Kidney (tissue), 14 donors: ENCODE measurements around the gene KRT1. TPM values are rescaled to one million over a fixed set of nuclear protein-coding genes. Genes with fewer than 3 reads are reported as not detected.

Experiments used
- DNase-seq, 5 donors: peaks; one replicate each; pipeline ENCODE4 v3.0.0-alpha.2; 2013 to 2020
- FAIRE-seq: peaks from 2 replicates; lab custom pipeline; 2012; peaks lifted over from hg19 to GRCh38; lab: Jason Lieb, UNC
- H3K27ac ChIP-seq, 2 donors: one replicate each; pipeline ENCODE4 v1.7.0; 2013; ENCODE audit warnings: low read depth in 2 of 2, low read length in 2 of 2, inconsistent platforms in 1 of 2
- H3K27me3 ChIP-seq: one replicate; pipeline ENCODE4 v1.7.1; 2013; ENCODE audit warnings: low read length, inconsistent platforms; ENCODE audit not compliant: control insufficient read depth, insufficient read depth
- H3K36me3 ChIP-seq, 3 donors: one replicate each; pipeline versions ENCODE4 v1.7.0 to v1.7.1; 2013; ENCODE audit warnings: low read length in 3 of 3, control low read depth in 1 of 3, inconsistent platforms in 1 of 3; ENCODE audit not compliant: insufficient read depth in 3 of 3, control insufficient read depth in 2 of 3
- H3K4me1 ChIP-seq, 3 donors: one replicate each; pipeline versions ENCODE4 v1.7.0 to v1.7.1; 2013; ENCODE audit warnings: low read length in 3 of 3, inconsistent platforms in 1 of 3, low read depth in 1 of 3; ENCODE audit not compliant: control insufficient read depth in 2 of 3, insufficient read depth in 2 of 3
- H3K4me3 ChIP-seq, 3 donors: one replicate each; pipeline versions ENCODE4 v1.7.0 to v1.8.1; 2013; ENCODE audit warnings: low read length in 3 of 3, control low read depth in 1 of 3, inconsistent platforms in 1 of 3
- H3K9ac ChIP-seq, 3 donors: one replicate each; pipeline versions ENCODE4 v1.7.0 to v1.7.1; 2013; ENCODE audit warnings: low read length in 3 of 3, control low read depth in 1 of 3, inconsistent platforms in 1 of 3
- H3K9me3 ChIP-seq, 3 donors: one replicate each; pipeline versions ENCODE4 v1.7.0 to v1.7.1; 2013; ENCODE audit warnings: low read length in 3 of 3, control low read depth in 1 of 3, inconsistent platforms in 1 of 3; ENCODE audit not compliant: control insufficient read depth in 2 of 3, insufficient read depth in 1 of 3
- intact Hi-C: fragments of 100-400 bp; cut with DNase I; formaldehyde crosslinking; loops from one replicate; pipeline ENCODE4 v1.11.1; 2022
- polyA plus RNA-seq: library from polyadenylated mRNA; stranded (reverse); fragments of 350-450 nt; fragmentation: Illumina TruSeq; extraction: RNeasy Lipid Tissue Mini Kit (QIAGEN cat#74804); gene quantifications from one replicate; pipeline ENCODE4 v1.2.3, GENCODE V29; 2014; ENCODE audit warnings: low read depth, low replicate concordance; ENCODE audit not compliant: insufficient read depth
- total RNA-seq: library from RNA; stranded (reverse); fragmentation: NEBNext Ultra II Directional; extraction: Animal tissue kit (Norgen Biotek cat#: 25700); gene quantifications from one replicate; pipeline ENCODE4 v1.2.1, GENCODE V29; 2021
- TF ChIP-seq, protein P1 (sequence below): IDR thresholded peaks from 3 replicates; pipeline ENCODE4 v1.5.1; 2012; ENCODE audit warnings: mild to moderate bottlenecking, moderate library complexity, borderline replicate concordance; ENCODE audit not compliant: insufficient read depth; ENCODE audit errors: extremely low read depth
- donor health status: control.
- donor health status: control.
- donor health status: control.
- donor health status: control.
- donor health status: control.
- donor health status: DM: yes; HTN: yes; CAD: no.
- donor health status: Normal renal cell carcinoma (clear cell type).

The KRT1 gene
- total and polyA plus RNA-seq, 2 donors from 2014 or later = not detected

DNA sequence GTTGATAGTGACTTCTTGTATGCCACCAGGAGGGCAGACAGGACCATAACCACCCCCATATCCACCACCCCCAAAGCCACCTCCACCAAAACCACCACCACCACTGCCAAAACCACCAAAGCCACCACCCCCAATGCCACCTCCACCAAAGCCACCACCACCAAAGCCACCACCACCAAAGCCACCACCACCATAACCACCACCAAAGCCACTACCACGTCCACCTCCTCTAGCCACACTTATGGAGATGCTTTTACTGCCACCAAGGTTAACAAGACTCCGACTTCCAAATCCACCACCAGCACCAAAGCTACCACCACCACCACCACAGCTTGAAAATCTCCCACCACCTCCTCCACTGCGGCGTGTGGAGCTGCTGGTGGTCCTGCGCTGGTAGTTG is 332 bp downstream of the KRT1 start:
- no peak for DNase-seq
- TF ChIP-seq, protein P1, sequence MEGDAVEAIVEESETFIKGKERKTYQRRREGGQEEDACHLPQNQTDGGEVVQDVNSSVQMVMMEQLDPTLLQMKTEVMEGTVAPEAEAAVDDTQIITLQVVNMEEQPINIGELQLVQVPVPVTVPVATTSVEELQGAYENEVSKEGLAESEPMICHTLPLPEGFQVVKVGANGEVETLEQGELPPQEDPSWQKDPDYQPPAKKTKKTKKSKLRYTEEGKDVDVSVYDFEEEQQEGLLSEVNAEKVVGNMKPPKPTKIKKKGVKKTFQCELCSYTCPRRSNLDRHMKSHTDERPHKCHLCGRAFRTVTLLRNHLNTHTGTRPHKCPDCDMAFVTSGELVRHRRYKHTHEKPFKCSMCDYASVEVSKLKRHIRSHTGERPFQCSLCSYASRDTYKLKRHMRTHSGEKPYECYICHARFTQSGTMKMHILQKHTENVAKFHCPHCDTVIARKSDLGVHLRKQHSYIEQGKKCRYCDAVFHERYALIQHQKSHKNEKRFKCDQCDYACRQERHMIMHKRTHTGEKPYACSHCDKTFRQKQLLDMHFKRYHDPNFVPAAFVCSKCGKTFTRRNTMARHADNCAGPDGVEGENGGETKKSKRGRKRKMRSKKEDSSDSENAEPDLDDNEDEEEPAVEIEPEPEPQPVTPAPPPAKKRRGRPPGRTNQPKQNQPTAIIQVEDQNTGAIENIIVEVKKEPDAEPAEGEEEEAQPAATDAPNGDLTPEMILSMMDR = no peak
- no peak for FAIRE-seq

GRCh38 chr12:52677671-52678070 is 2.5 kb downstream of the KRT1 start:
- intact Hi-C loops = no loop called here
- H3K27me3 ChIP-seq = no peaks in the 10 kb centered on the region
- H3K9me3 ChIP-seq = no peaks in the 10 kb centered on the region
- FAIRE-seq = no peak
- no peaks in the 10 kb centered on the region for H3K4me1 ChIP-seq
- no peak overlapping the region for H3K4me3 ChIP-seq
- no peaks in the 10 kb centered on the region for H3K36me3 ChIP-seq
- H3K9ac ChIP-seq = no peak overlapping the region
- no peak for DNase-seq
- H3K27ac ChIP-seq = no peak overlapping the region
- TF ChIP-seq, protein P1 = no peak

More for the DNA sequence above, 332 bp downstream of the KRT1 start:
- no peaks in the 10 kb centered on the region for H3K4me1 ChIP-seq
- no peaks in the 10 kb centered on the region for H3K27me3 ChIP-seq
- H3K36me3 ChIP-seq = no peaks in the 10 kb centered on the region
- no peak overlapping the region for H3K9ac ChIP-seq
- H3K4me3 ChIP-seq = no peak overlapping the region
- intact Hi-C loops = no loop called here
- no peak overlapping the region for H3K27ac ChIP-seq
- no peaks in the 10 kb centered on the region for H3K9me3 ChIP-seq

GRCh38 chr12:52677126-52677525 is 3.1 kb downstream of the KRT1 start:
- Histone ChIP-seq H3K9ac (no peak overlapping the region), H3K27me3 (no peaks in the 10 kb centered on the region), H3K36me3 (no peaks in the 10 kb centered on the region), H3K4me3 (no peak overlapping the region), H3K4me1 (no peaks in the 10 kb centered on the region), H3K9me3 (no peaks in the 10 kb centered on the region), H3K27ac (no peak overlapping the region)
- no peak for FAIRE-seq
- DNase-seq = no peak
- TF ChIP-seq, protein P1 = no peak
- intact Hi-C loops = no loop called here

DNA sequence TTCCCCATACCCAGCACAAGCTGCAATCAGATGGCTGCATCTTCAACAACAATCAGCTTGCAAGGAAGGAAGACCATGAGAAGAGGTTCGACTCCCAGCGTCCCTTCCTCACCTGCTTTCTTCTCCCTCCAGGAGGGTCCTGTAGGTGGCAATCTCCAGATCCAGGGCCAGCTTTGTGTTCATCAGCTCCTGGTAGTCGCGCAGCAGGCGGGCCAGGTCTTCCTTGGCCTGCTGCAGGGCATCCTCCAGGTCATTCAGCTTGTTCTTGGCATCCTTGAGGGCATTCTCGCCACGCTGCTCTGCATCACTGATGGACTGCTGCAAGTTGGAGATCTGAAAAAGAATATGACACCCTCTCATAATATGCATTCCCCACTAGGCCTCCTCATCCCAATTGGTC is 4.0 kb downstream of the KRT1 start:
- FAIRE-seq = no peak

More for the DNA sequence above, 4.0 kb downstream of the KRT1 start:
- intact Hi-C loops = no loop called here
- Histone ChIP-seq H3K27ac (no peak overlapping the region), H3K9me3 (no peaks in the 10 kb centered on the region), H3K36me3 (no peaks in the 10 kb centered on the region), H3K27me3 (no peaks in the 10 kb centered on the region), H3K4me3 (no peak overlapping the region), H3K9ac (no peak overlapping the region), H3K4me1 (no peaks in the 10 kb centered on the region)
- no peak for DNase-seq
- TF ChIP-seq, protein P1 = no peak
